HG03354 (cell line): ENCODE measurements around the gene GDPD4.

Experiments
- ATAC-seq: cut with Tn5 transposase; IDR thresholded peaks from one replicate; pipeline ENCODE4 v1.9.1; 2021; ENCODE audit warnings: mild to moderate bottlenecking; ENCODE audit not compliant: unreplicated experiment, poor library complexity, severe bottlenecking

GDPD4 gene

GRCh38 chr11:77181226-77181625, 120.3 kb downstream of the GDPD4 start:
- no peak for ATAC-seq

GRCh38 chr11:77180346-77180745, 121.1 kb downstream of the GDPD4 start:
- no peak for ATAC-seq

- no peak for ATAC-seq
Measured at GRCh38 chr11:77179681-77180080, 121.8 kb downstream of the GDPD4 start.

- no peak for ATAC-seq
Measured at GRCh38 chr11:77179048-77179447, 122.4 kb downstream of the GDPD4 start.

GRCh38 chr11:77178150-77178549, 123.3 kb downstream of the GDPD4 start:
- ATAC-seq: no peak

GRCh38 chr11:77176996-77177395, 124.5 kb downstream of the GDPD4 start:
- ATAC-seq: no peak

GRCh38 chr11:77175869-77176539, 125.5 kb downstream of the GDPD4 start:
- ATAC-seq: no peak

- ATAC-seq: no peak
Measured at GRCh38 chr11:77175021-77175842, 126.3 kb downstream of the GDPD4 start.

- ATAC-seq: no peak
Measured at GRCh38 chr11:77174559-77174958, 126.9 kb downstream of the GDPD4 start.

- no peak for ATAC-seq
Measured at GRCh38 chr11:77173494-77173893, 128.0 kb downstream of the GDPD4 start.

- no peak for ATAC-seq
Measured at GRCh38 chr11:77172666-77172982, 128.9 kb downstream of the GDPD4 start.

GRCh38 chr11:77171885-77172665, 129.4 kb downstream of the GDPD4 start:
- ATAC-seq: no peak

- ATAC-seq: no peak
Measured at GRCh38 chr11:77171254-77171653, 130.2 kb downstream of the GDPD4 start.

GRCh38 chr11:77170107-77170506, 131.4 kb downstream of the GDPD4 start:
- ATAC-seq: no peak

GRCh38 chr11:77167791-77168190, 133.7 kb downstream of the GDPD4 start:
- no peak for ATAC-seq

- ATAC-seq: no peak
Measured at GRCh38 chr11:77167111-77167626, 134.3 kb downstream of the GDPD4 start.
